DMS 273 treated with DMSO at 0.1 percent for 48 hours (cell line): ENCODE measurements around the gene RNU6-8.

ENCODE experiments used
- DNase-seq: peaks from one replicate; lab custom pipeline; 2025; lab: John Stamatoyannopoulos, UW

The RNU6-8 gene

DNA sequence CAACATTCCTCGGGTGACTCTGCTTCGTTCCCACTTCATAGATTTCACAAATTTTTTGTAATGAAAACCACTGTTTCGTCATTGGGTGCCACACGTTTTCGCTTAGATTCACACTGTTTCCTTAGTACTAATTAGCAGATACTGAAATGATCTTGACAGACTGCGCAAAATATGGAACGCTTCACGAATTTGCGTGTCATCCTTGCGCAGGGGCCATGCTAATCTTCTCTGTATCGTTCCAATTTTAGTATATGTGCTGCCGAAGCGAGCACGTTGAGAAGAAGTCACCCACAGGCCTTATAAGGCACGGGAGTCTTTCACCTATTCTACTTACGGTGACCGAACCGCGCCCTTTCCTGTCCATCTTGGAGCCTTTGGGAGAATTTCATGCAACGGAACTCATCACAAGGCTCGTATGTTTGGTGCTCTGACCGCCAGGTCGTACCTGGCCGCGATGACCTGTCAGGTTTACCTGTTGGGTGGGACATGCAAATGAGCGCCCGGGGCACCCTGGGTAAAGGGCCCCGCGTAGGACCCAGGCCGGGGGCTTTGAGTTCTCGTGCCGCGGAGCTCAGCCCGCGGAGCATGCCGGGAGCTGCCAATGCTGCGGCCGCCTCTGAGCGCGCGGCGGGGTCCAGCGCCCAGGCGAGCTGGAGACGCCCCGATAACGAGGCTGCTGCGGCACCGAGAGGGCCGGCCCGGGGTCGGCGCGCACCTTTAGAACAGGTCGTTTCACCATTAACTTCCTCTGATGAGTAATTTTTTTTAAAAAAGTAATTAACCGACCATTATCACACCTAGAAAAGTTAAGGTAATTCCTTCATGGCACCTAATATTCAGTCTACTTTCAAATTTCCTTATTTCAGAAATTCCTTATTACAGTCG is at the start of gene RNU6-8:
Gene RNU6-8, minus strand, starts transcription at position 272 of the 885 bp plus-strand sequence.
- DNase-seq = peak; percentile 70

DNA sequence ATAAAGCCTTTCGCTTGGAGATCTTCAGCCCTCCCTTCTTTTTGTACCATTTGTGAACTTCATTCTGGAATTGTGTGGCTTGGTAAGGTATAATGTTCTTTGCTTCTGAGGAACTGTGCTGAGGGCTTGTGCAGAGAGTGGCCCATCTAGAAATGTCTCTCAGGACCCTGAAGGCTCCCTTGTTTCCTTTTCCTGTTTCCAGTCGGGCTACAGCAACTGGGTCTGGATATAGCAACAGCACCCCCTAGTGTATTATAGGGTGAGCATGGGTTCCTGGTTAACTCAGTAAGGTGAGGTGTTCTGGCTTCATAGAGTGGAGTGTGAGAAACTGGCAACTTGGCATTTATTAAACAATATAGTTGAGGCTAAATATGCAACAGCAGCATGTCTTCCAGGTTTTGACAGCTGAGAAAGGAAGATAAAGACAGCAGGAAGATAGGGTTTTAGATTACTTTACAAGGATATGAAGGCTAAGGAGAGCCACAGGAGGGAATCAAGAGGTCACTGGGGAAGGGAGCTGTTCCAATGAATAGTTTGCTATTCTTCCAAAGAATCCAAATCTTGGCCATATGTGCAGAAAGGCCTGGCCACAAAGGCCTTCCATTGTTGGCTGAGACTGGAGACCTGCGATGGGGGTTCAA is 49.1 kb upstream of the RNU6-8 start:
- peak; percentile 55 for DNase-seq

GRCh38 chr14:32251530-32251929 is 48.5 kb upstream of the RNU6-8 start:
- DNase-seq = no peak

GRCh38 chr14:32250681-32251080 is 47.6 kb upstream of the RNU6-8 start:
- no peak for DNase-seq

DNA sequence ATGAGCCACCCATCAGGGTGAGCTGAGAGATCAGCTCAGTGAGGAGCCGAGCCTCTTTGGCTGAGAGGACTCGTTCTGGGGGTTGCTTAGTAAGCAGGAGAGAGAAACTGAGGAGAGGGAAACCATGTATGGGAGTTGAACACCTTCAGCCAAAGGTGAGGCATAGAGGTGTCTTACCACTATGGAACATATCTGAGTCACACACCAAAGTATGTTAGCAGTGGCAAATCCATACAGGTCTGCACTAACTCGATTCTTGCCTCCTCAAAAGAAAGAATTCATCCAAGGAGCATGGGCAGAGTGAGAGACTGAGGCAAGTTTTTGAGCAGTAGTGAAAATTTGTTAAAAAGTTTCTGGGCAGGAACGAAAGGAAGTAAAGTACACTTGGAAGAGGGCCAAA is 46.7 kb upstream of the RNU6-8 start:
- DNase-seq = no peak

DNA sequence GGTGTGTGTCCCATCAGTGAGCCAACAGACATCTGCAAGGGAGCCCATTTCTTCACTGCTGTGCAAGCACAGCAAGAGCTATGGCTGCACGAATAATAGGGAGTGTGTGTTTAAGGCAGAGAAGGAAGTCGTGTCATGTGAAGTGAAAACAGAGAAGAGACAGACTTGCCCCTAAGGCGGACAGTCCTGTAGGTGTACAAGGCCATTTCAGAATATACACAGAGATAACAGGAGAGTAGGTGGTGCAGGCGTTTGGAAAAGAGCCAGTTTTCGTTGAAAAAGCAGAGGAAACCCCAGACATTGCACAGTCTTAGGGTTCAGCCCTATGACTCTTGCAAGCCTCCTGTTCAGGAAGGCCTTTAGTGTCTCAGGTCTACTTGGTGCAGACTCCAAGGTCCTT is 46.3 kb upstream of the RNU6-8 start:
- no peak for DNase-seq

- DNase-seq = no peak
Measured at GRCh38 chr14:32246751-32247150, 43.7 kb upstream of the RNU6-8 start.

GRCh38 chr14:32244404-32244803 is 41.3 kb upstream of the RNU6-8 start:
- no peak for DNase-seq

GRCh38 chr14:32233260-32233659 is 30.2 kb upstream of the RNU6-8 start:
- DNase-seq = no peak

GRCh38 chr14:32232481-32232880 is 29.4 kb upstream of the RNU6-8 start:
- no peak for DNase-seq

- DNase-seq = no peak
Measured at GRCh38 chr14:32230695-32231280, 27.7 kb upstream of the RNU6-8 start.

- DNase-seq = no peak
Measured at GRCh38 chr14:32230181-32230580, 27.1 kb upstream of the RNU6-8 start.

- no peak for DNase-seq
Measured at GRCh38 chr14:32226056-32226455, 23.0 kb upstream of the RNU6-8 start.

DNA sequence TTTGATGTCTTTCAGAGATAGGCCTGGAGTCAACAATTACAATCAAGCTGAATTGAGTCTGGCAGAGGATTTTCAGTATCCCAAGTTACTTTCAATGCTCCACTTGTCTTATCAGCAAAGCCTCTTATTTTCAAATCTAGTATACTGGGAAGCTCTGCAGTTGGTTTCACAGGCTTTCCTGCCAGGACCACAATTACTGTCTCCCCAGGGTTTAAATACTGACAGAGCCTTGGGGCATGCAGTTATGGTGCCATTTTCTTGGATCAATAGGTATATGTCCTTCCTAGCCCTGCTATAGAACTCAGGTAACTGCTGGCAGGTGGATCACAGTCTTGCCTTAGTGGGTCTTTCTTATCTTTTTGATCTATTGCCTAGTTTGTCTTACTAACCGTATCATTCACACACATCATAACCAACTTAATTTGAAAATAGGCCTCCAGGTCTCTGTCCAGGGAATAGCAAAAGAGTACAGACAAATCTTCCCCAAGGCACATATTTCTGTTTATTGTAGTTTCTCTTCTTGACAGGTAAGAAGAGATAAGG is 22.4 kb upstream of the RNU6-8 start:
- DNase-seq = no peak

DNA sequence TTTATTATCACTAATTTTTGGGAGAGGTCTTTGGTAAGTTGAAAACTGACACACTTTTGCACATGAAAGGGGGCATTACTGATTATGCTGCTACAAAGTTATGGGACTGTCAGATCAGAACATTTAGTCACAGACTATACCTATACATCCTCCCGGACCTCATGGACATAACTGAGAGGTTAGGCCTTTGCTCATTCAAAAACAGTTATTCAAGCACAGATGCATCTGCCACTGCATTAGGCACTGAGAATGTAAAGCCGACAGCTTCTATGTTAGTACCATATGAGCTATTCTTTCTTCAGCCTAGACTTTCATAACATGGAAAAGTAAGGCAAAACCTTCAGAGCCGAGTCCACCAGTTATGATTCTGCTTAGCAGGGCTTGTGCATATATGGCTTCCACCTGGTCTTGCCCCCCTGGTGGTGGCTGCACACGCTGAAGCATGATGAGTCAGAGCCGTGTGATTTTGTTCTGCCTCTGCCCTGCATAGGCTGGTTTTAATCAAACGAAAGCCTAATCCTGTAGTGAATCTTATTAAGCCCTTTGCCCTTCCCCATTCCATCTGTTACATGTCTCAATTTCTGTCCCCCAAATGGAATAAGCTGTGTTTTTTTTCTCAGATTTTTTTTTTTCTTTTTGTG is 21.8 kb upstream of the RNU6-8 start:
- DNase-seq = peak; percentile 70

GRCh38 chr14:32217301-32217700 is 14.2 kb upstream of the RNU6-8 start:
- DNase-seq = peak; percentile 61

GRCh38 chr14:32212833-32213232 is 9.8 kb upstream of the RNU6-8 start:
- DNase-seq = no peak

DNA sequence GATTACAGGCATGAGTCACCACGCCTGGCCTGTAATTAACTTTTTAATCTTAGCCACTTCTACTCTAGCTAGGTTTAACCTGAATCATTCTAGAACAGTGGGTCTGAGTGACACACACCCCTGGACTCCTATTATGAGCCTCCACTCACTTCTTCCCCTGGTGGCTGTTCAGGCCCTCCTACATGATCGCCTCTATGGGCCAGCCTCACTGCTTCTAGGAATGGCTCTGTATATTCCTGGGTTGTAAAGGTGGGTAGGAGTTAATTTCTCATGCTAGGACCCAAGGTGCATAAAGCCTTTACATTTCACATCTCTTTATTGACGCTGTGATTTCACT is 8.0 kb upstream of the RNU6-8 start:
- DNase-seq = no peak

GRCh38 chr14:32209471-32209870 is 6.4 kb upstream of the RNU6-8 start:
- no peak for DNase-seq

DNA sequence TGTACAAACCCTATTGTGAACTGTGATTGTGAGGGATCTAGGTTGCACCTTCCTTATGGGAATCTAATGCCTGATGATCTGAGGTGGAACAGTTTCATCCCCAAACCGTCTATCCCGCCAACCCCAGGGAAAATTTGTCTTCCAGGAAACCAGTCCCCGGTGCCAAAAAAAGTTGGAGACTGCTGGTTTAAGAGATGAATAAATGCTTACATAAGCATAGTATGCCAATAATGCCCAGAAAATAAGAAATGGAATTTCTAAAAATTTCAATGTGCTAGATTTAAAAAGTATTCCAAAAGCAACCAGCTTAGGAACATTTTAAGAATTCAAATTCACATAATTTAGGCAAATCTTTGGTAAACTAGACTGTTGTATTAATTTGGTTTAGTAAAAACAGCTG is 5.4 kb upstream of the RNU6-8 start:
- DNase-seq = no peak

DNA sequence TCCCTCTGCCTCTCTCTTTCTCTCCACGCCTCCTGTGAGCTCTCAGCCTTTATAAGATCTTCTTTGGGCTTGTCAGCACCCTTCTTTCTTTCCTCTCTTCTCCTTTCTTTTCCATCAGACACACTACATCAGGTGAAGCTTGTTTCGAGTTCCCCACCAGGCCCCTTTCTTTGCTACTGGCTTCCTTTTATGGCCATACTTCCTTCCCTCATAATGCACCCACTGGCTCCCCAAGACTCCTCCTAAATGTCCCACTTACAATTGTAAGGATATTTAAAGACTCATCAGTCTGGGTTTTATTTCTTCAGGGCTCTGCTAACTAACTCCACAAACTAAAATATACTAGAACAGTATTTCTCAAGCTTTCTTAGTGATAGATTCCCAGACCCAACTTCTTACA is 3.5 kb upstream of the RNU6-8 start:
- DNase-seq = no peak

DNA sequence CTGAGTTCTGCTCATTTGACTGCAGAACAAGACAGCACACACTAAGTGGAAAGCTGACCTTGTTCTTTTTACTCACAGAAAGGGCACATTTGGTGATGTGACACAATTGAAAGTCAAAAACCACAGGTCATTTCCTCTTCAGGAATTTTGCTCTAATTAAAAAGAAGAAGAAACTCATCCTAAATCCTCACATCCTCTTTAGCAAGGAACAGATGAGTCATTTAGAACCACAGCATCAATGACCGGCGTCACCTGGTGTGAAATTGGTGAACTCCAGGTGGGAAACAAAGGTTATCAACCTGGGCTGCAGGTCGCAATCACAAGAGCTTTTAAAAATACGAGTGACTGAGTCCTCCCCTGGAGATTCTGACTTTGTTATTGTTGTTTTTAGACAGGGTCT is 2.9 kb upstream of the RNU6-8 start:
- no peak for DNase-seq

- no peak for DNase-seq
Measured at GRCh38 chr14:32205554-32205953, 2.5 kb upstream of the RNU6-8 start.
